OCI-LY3 (cell line): ENCODE measurements around the gene MTFR1L.

Experiments used
- EZH2phosphoT487 ChIP-seq: fragments of 200-600 bp; shearing (Covaris generic); IDR thresholded peaks from 2 replicates; pipeline ENCODE4 v1.6.1; 2018; ENCODE audit warnings: antibody characterized with exemption, mixed run types, low read depth
- TF ChIP-seq, protein P1 (sequence below): fragments of 200-600, 300-600 bp; sonication (generic); IDR thresholded peaks from 2 replicates; pipeline ENCODE4 v1.5.1; 2014; ENCODE audit warnings: antibody characterized with exemption, low read length, low read depth

DNA sequence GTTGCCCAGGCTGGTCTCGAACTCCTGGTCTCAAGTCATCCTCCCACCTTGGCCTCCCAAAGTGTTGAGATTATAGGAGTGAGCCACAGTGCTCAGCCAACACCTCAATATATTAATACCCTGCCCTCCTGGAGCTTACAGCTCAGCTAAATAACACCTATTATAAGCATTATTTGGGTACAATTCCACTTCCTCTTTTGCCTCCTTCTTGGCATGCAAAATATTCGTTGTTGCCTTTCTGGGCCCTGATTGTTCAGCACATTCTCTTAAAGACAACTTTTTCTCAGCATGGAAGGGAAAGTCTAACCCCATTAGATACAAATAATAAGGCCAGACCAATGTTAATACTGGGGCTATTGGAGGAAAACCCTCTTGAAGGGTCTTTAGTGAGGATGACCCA is 53.0 kb downstream of the MTFR1L start:
- TF ChIP-seq, protein P1, sequence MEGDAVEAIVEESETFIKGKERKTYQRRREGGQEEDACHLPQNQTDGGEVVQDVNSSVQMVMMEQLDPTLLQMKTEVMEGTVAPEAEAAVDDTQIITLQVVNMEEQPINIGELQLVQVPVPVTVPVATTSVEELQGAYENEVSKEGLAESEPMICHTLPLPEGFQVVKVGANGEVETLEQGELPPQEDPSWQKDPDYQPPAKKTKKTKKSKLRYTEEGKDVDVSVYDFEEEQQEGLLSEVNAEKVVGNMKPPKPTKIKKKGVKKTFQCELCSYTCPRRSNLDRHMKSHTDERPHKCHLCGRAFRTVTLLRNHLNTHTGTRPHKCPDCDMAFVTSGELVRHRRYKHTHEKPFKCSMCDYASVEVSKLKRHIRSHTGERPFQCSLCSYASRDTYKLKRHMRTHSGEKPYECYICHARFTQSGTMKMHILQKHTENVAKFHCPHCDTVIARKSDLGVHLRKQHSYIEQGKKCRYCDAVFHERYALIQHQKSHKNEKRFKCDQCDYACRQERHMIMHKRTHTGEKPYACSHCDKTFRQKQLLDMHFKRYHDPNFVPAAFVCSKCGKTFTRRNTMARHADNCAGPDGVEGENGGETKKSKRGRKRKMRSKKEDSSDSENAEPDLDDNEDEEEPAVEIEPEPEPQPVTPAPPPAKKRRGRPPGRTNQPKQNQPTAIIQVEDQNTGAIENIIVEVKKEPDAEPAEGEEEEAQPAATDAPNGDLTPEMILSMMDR: no peak
- TF ChIP-seq EZH2phosphoT487: no peak
